Smooth muscle cell (in vitro differentiated cells): ENCODE measurements around the gene PUM2. TPM values are rescaled to one million over a fixed set of nuclear protein-coding genes. Genes with fewer than 3 reads are reported as not detected.

Source experiments
- DNase-seq: peaks from one replicate; lab custom pipeline; 2025; ENCODE audit not compliant: unreplicated experiment; lab: John Stamatoyannopoulos, UW
- H2AFZ ChIP-seq: fragments of 200-600 bp; sonication (generic); 2 replicates; pipeline ENCODE4 v1.6.0; 2016; ENCODE audit warnings: antibody characterized with exemption, low read depth, mild to moderate bottlenecking
- H3F3A ChIP-seq: fragments of 200-600 bp; sonication (generic); 2 replicates; pipeline ENCODE4 v1.6.0; 2017; ENCODE audit warnings: antibody characterized with exemption, low read depth
- H3K27ac ChIP-seq: fragments of 200-600 bp; sonication (generic); 2 replicates; pipeline ENCODE4 v1.5.1; 2016; ENCODE audit warnings: low read depth, mild to moderate bottlenecking
- H3K27me3 ChIP-seq: fragments of 200-600 bp; sonication (generic); 2 replicates; pipeline ENCODE4 v1.6.1; 2016; ENCODE audit warnings: low read depth, mild to moderate bottlenecking
- H3K36me3 ChIP-seq: fragments of 200-600 bp; sonication (generic); 2 replicates; pipeline ENCODE4 v1.5.1; 2016; ENCODE audit warnings: low read depth
- H3K4me1 ChIP-seq: fragments of 200-600 bp; sonication (generic); 2 replicates; pipeline ENCODE4 v1.5.1; 2016; ENCODE audit warnings: low read depth
- H3K4me2 ChIP-seq: fragments of 200-600 bp; sonication (generic); 2 replicates; pipeline ENCODE4 v1.6.0; 2016; ENCODE audit warnings: mild to moderate bottlenecking
- H3K4me3 ChIP-seq: fragments of 200-600 bp; sonication (generic); 2 replicates; pipeline ENCODE4 v1.5.1; 2016; ENCODE audit warnings: mild to moderate bottlenecking
- H3K79me2 ChIP-seq: fragments of 200-600 bp; sonication (generic); 2 replicates; pipeline ENCODE4 v1.6.0; 2016; ENCODE audit warnings: low read depth, mild to moderate bottlenecking
- H3K9ac ChIP-seq: fragments of 200-600 bp; sonication (generic); 2 replicates; pipeline ENCODE4 v1.6.0; 2016; ENCODE audit warnings: low read depth
- H3K9me3 ChIP-seq: fragments of 200-600 bp; sonication (generic); replicated peaks from 2 replicates; pipeline ENCODE4 v1.5.1; 2016; ENCODE audit warnings: low read depth
- H4K20me1 ChIP-seq: fragments of 200-600 bp; sonication (generic); 2 replicates; pipeline ENCODE4 v1.6.0; 2016; ENCODE audit warnings: low read depth
- WGBS: methylation state at CpG from one replicate; pipeline ENCODE4 v1.1.7; 2016; ENCODE audit warnings: low lambda C conversion rate; 5-methylcytosine and 5-hydroxymethylcytosine counted together
- polyA plus RNA-seq: library from polyadenylated mRNA; unstranded; fragments of >200 nt; fragmentation: Nextera tagmentation; extraction: Ambion mirVana; gene quantifications from 2 replicates; pipeline ENCODE4 v1.2.1, GENCODE V29; 2016
- total RNA-seq: library from RNA; depleted of rRNA; stranded (reverse); fragments of >200 nt; gene quantifications from 2 replicates; pipeline ENCODE4 v1.2.3, GENCODE V29; 2014
- TF ChIP-seq, protein P1 (sequence below): fragments of 200-600 bp; sonication (generic); IDR thresholded peaks from 2 replicates; pipeline ENCODE4 v1.5.1; 2017; ENCODE audit warnings: borderline replicate concordance, mild to moderate bottlenecking, antibody characterized with exemption; ENCODE audit not compliant: insufficient read depth, poor library complexity, severe bottlenecking

PUM2 gene
- total and polyA plus RNA-seq, 2 experiments from 2014 or later: 5.2 to 42.0 TPM

GRCh38 chr2:20343128-20343527, 7.5 kb downstream of the PUM2 start:
- Histone ChIP-seq H3K9me3 (no peaks in the 10 kb centered on the region), H3K27me3 (no peaks in the 10 kb centered on the region), H3K9ac (no peak overlapping the region), H3K79me2 (peaks cover 100% of the 10 kb centered on the region), H3F3A (no peaks in the 10 kb centered on the region), H2AFZ (no peak overlapping the region), H3K4me2 (no peak overlapping the region), H3K4me1 (peaks cover 21% of the 10 kb centered on the region), H3K27ac (peak overlapping the region; percentile 45), H3K4me3 (no peak overlapping the region), H3K36me3 (no peaks in the 10 kb centered on the region), H4K20me1 (peaks cover 100% of the 10 kb centered on the region)
- no peak for DNase-seq
- TF ChIP-seq, protein P1, sequence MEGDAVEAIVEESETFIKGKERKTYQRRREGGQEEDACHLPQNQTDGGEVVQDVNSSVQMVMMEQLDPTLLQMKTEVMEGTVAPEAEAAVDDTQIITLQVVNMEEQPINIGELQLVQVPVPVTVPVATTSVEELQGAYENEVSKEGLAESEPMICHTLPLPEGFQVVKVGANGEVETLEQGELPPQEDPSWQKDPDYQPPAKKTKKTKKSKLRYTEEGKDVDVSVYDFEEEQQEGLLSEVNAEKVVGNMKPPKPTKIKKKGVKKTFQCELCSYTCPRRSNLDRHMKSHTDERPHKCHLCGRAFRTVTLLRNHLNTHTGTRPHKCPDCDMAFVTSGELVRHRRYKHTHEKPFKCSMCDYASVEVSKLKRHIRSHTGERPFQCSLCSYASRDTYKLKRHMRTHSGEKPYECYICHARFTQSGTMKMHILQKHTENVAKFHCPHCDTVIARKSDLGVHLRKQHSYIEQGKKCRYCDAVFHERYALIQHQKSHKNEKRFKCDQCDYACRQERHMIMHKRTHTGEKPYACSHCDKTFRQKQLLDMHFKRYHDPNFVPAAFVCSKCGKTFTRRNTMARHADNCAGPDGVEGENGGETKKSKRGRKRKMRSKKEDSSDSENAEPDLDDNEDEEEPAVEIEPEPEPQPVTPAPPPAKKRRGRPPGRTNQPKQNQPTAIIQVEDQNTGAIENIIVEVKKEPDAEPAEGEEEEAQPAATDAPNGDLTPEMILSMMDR: no peak
- WGBS: 43% methylated on average over 2 of the region's 2 CpGs

DNA sequence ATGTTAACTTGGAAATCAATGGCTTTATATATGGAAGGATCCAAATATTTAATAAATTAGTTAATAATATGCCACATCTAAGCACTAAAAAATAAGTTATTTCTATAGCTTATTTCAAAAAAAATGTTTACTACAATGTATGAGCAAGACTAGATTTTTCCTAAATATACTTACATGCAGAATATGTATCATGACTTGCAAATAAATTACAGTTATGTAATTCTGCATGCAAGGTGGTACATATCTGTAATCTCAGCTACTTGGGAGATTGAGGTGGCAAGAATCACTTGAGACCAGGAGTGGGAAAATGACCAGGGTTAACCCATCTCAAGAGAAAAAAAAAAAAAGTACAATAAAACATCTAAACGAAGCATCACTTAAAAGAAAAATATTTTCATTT, 11.6 kb downstream of the PUM2 start:
- Histone ChIP-seq H3K4me1 (peaks cover 6% of the 10 kb centered on the region), H2AFZ (no peak overlapping the region), H3K36me3 (no peaks in the 10 kb centered on the region), H3K27ac (no peak overlapping the region), H3K4me2 (no peak overlapping the region), H3K79me2 (peaks cover 100% of the 10 kb centered on the region), H3K9ac (no peak overlapping the region), H3F3A (no peaks in the 10 kb centered on the region), H4K20me1 (peaks cover 100% of the 10 kb centered on the region), H3K9me3 (no peaks in the 10 kb centered on the region), H3K27me3 (no peaks in the 10 kb centered on the region), H3K4me3 (no peak overlapping the region)
- DNase-seq: no peak
- TF ChIP-seq, protein P1: no peak
- 95% methylated on average over 1 of the region's 1 CpG for WGBS

DNA sequence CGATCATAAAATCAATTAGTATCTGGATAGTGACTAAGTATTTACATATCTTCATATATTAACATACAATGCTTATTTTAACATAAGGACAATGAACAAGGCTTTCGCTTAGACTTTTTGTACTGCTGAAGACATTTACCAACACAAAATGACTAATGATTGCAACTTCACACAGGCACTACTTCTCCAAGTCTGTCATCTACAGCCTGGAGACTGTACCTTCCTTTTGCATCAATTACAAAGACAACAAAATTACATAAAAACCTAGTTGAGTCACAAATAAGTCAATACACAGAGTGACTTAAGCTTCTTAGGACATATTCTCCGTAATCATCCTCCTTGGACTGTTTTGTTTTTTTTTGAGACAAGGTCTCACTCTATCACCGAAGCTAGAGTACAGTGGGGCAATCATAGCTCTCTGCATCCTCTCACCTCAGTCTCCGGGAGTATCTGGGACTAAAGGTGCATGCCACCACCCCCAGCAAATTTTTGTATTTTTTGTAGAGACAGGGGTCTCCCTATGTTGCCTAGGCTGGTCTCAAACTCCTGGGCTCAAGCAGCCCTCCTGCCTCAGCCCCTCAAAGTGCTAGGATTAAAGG, 15.9 kb downstream of the PUM2 start:
- TF ChIP-seq, protein P1: no peak
- peaks cover 5% of the 10 kb centered on the region for H3F3A ChIP-seq
- peaks cover 100% of the 10 kb centered on the region for H4K20me1 ChIP-seq
- peaks cover 100% of the 10 kb centered on the region for H3K79me2 ChIP-seq
- H3K36me3 ChIP-seq: no peaks in the 10 kb centered on the region
- no peak overlapping the region for H3K27ac ChIP-seq
- DNase-seq: no peak
- WGBS: 94% methylated on average over 5 of the region's 5 CpGs
- H3K4me2 ChIP-seq: no peak overlapping the region
- no peak overlapping the region for H3K4me3 ChIP-seq
- no peak overlapping the region for H3K9ac ChIP-seq
- no peaks in the 10 kb centered on the region for H3K27me3 ChIP-seq
- H2AFZ ChIP-seq: no peak overlapping the region
- no peaks in the 10 kb centered on the region for H3K9me3 ChIP-seq
- H3K4me1 ChIP-seq: peaks cover 6% of the 10 kb centered on the region

DNA sequence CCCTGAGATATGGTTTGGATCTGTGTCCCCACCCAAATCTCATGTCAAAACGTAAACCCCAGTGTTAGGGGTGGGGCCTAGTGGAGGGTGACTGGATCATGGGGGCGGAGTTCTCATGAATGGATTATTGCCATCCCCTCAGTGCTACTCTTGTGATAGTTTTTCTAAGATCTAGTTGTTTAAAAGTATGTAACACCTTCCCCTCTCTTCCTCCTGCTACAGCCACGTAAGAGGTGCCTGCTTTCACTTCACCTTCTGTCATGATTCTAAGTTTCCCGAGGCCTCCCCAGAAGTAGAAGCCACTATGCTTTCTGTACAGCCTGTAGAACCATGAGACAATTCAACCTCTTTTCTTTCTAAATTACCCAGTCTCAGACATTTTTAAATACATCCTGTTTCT, 16.9 kb downstream of the PUM2 start:
- peaks cover 100% of the 10 kb centered on the region for H4K20me1 ChIP-seq
- H3K79me2 ChIP-seq: peaks cover 100% of the 10 kb centered on the region
- no peaks in the 10 kb centered on the region for H3K9me3 ChIP-seq
- no peak overlapping the region for H3K9ac ChIP-seq
- H3K27ac ChIP-seq: no peak overlapping the region
- H3K4me2 ChIP-seq: no peak overlapping the region
- no peak for DNase-seq
- no peaks in the 10 kb centered on the region for H3K27me3 ChIP-seq
- TF ChIP-seq, protein P1: no peak
- peaks cover 3% of the 10 kb centered on the region for H3K4me1 ChIP-seq
- H3K4me3 ChIP-seq: no peak overlapping the region
- H3K36me3 ChIP-seq: no peaks in the 10 kb centered on the region
- peaks cover 5% of the 10 kb centered on the region for H3F3A ChIP-seq
- 96% methylated on average over 4 of the region's 4 CpGs for WGBS
- H2AFZ ChIP-seq: no peak overlapping the region
